ENCODE data around the gene IQSEC1.
"Not testable (repeated sequence)": the region's sequence is repeated elsewhere in the genome, so short reads cannot be mapped to it uniquely, and the experiment has no call there.

Gene IQSEC1

DNA sequence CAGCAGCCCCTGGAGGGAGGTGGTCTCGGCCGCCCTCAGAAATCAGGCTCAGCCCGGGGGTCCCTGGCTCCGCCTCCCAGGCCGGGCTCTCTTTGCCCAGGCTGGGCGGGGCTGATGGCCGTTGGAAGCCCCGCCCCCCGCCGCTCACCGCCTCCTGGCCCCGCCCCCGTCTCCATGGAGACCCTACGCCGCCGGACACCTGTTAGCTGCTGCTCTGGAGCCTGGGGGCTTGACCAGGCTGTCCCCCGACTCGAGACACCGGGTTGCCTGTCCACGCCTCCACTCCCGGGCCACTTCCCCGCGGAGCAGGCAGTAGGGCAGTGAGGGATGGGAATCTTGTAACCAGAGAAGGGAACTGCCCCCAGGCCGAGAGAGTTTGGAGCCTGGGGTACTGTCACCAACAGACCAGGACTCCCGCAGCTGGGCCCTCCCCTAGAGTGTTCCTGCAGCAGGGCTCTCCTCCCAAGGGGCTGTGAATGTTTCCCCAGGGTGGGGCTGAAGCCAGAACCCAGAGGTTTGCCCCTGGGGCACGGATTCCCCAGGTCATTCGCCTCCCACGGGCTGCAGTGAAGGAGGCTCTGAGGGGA is 204.1 kb downstream of the IQSEC1 start:
- DNase-seq (ENCODE audit: low read depth), result no peak

- peak; percentile 84 for DNase-seq (ENCODE audit: low read depth)
These were observed 204.9 kb downstream of the IQSEC1 start for GRCh38 chr3:12868039-12869034.

GRCh38 chr3:12866836-12867235 is 206.4 kb downstream of the IQSEC1 start:
- no peak for DNase-seq (ENCODE audit: low read depth)

GRCh38 chr3:12865271-12865670 is 208.0 kb downstream of the IQSEC1 start:
- no peak for DNase-seq (ENCODE audit: low read depth)

DNA sequence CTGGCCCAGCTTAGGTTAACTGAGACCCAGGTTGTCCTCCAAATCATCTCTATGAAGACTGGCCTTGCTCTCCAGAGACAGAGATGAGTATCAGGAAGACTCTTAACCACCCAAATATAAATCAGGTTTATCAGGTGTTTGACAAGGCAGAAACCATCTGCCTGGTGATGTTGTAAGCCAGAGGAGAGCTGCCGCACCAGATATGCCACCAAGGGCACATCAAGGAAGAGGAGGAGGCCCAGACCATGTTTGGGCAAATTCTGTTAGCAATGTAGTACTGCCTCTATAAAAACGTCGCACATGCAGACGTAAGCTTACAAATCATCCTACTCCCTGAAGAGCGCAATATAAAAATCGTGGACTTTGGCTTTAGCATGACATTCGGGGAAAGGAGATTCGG is 210.8 kb downstream of the IQSEC1 start:
- DNase-seq (ENCODE audit: low read depth), result no peak

DNA sequence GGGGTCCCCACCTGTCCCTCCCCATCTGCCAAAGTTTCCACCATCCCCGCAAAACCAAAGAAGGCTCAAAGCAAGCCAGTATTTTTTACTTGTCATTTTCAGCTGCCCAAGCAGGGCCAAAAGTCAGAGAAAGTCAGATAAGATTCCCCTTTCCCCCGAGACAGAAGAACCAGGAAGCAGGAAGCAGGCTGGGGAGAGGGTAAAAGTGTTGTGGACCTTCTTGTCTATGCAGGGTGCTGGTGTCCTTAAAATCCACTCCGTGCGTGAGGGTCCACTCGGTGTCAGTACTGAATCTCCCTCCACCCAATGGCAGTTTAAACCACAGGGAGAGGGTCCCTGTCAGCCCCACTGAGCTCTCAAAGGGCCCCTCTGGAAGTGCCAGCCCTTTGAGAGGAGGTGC is 211.6 kb downstream of the IQSEC1 start:
- DNase-seq (ENCODE audit: low read depth), result no peak

DNA sequence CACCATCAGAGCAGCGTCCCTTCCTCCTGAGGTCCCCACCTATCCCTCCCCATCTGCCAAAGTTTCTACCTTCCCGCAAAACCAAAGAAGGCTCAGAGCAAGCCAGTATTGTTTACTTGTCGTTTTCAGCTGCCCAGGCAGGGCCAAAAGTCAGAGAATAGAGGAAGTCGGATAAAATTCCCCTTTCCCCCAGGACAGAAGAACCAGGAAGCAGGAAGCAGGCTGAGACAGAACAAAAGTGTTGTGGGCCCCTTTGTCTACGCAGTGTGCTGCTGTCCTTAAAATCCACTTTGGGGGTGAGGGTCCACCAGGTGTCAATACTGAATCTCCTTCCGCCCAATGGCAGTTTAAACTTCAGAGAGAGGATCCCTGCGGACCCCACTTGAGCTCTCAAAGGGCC is 213.4 kb downstream of the IQSEC1 start:
- DNase-seq (ENCODE audit: low read depth), result no peak

- no peak for DNase-seq (ENCODE audit: low read depth)
These were observed 216.6 kb downstream of the IQSEC1 start for GRCh38 chr3:12856626-12857025.

DNA sequence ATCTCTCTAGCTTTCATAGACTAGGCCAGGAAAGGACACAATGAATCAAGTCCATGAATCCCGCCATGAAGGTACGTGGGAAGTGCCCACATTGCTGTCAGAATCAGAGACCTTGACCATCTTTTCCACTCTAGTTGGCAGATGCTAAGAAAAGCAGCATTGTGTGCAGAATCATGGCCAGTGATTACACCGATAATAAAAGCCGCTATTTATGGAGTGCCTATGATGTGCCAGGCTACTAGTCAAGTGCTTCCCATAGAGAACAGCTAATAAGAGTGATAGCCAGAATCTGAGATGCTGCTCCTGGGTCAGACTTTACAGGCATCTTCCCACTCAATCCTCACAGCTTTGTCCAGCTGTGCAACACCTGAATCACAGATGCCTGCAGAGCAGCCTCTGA is 218.7 kb downstream of the IQSEC1 start:
- no peak for DNase-seq (ENCODE audit: low read depth)

DNA sequence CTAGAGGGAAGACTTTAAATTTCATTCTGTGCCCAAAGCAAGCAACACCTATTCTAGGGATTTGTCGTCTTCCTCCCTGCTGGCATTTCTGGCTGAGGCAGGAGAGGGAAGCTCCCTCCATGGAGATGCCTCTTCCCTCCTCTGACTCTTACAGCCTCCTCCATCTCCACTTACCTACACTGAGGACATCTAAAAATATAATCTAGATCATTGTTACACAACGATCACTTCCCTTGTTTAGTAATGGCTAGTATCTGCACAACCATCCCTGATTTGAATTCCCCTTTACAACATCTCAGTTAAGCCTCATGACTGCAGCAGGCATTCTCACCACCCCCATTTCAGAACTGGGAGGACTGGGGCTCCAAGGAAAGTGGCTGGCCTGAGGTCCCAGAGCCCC is 219.4 kb downstream of the IQSEC1 start:
- not testable (repeated sequence) for DNase-seq (ENCODE audit: low read depth)

GRCh38 chr3:12852201-12852600 is 221.0 kb downstream of the IQSEC1 start:
- no peak for DNase-seq (ENCODE audit: low read depth)

Measured in iris pigment epithelial cell (primary cell).